GM18517 (cell line): ENCODE measurements around the gene SPP2.

Source experiments
- ATAC-seq: cut with Tn5 transposase; IDR thresholded peaks from one replicate; pipeline ENCODE4 v1.9.1; 2021; ENCODE audit warnings: mild to moderate bottlenecking, moderate library complexity; ENCODE audit not compliant: unreplicated experiment

Gene SPP2

GRCh38 chr2:234091883-234092282 lies 41.4 kb downstream of the SPP2 start:
- ATAC-seq: no peak

GRCh38 chr2:234092344-234092743 lies 41.8 kb downstream of the SPP2 start:
- no peak for ATAC-seq

- ATAC-seq: no peak
These were observed 44.8 kb downstream of the SPP2 start for GRCh38 chr2:234095301-234095700.

- ATAC-seq: no peak
These were observed 45.7 kb downstream of the SPP2 start for GRCh38 chr2:234096164-234096563.

GRCh38 chr2:234098681-234099080 lies 48.2 kb downstream of the SPP2 start:
- ATAC-seq: no peak

GRCh38 chr2:234099266-234099665 lies 48.8 kb downstream of the SPP2 start:
- no peak for ATAC-seq

- no peak for ATAC-seq
These were observed 50.2 kb downstream of the SPP2 start for GRCh38 chr2:234100686-234101085.

- no peak for ATAC-seq
These were observed 51.6 kb downstream of the SPP2 start for GRCh38 chr2:234102112-234102511.

GRCh38 chr2:234107861-234108260 lies 57.4 kb downstream of the SPP2 start:
- ATAC-seq: no peak

- ATAC-seq: no peak
These were observed 58.8 kb downstream of the SPP2 start for GRCh38 chr2:234109321-234109720.

GRCh38 chr2:234110219-234110618 lies 59.7 kb downstream of the SPP2 start:
- ATAC-seq: no peak

- no peak for ATAC-seq
These were observed 61.0 kb downstream of the SPP2 start for GRCh38 chr2:234111523-234111922.

- no peak for ATAC-seq
These were observed 65.5 kb downstream of the SPP2 start for GRCh38 chr2:234116010-234116409.

- ATAC-seq: no peak
These were observed 71.5 kb downstream of the SPP2 start for GRCh38 chr2:234121999-234122398.

- no peak for ATAC-seq
These were observed 75.1 kb downstream of the SPP2 start for GRCh38 chr2:234125451-234126145.

GRCh38 chr2:234126146-234126470 lies 75.6 kb downstream of the SPP2 start:
- no peak for ATAC-seq
